ENCODE data around the gene MPV17L2.

DNA sequence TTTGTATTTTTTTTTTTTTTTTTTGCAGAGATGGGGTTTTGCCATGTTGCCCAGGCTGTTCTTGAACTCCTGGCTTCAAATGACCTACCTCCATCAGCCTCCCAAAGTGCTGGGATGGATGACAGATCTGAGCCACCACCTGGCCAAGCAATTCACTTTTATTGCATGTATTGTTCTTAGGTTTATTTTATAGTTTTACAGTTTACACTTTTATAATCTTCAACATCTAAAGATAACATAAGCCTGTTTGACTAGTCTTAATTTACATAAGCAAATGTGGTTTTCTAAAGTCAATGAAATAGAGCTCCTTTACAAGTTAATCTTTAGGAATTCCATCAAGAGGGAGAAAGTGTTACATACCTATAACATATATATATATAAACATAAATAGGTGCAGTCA is 9.5 kb upstream of the MPV17L2 start:
- TF ChIP-seq EZH2 (IDR thresholded peaks at IDR 0.05; ENCODE audit: borderline replicate concordance, insufficient read depth, low read depth, low read length, poor library complexity, severe bottlenecking): no peak
- no peak for TF ChIP-seq CTCF (IDR thresholded peaks at IDR 0.05)
